Muscle of leg (tissue), 11 donors: Measurements from ENCODE around the gene ARHGAP18. TPM values are rescaled to one million over a fixed set of nuclear protein-coding genes. Genes with fewer than 3 reads are reported as not detected.
A peak's percentile ranks its signal among the peaks of the same experiment; 100 is the strongest.

ENCODE experiments used
- DNase-seq: peaks from one replicate; pipeline ENCODE4 v3.0.0; 2013
- H3K27ac ChIP-seq: one replicate; pipeline ENCODE4 v1.5.1; 2013; ENCODE audit warnings: mild to moderate bottlenecking, low read length, control low read depth
- H3K27me3 ChIP-seq: one replicate; pipeline ENCODE4 v1.6.1; 2013; ENCODE audit warnings: low read length; ENCODE audit not compliant: control insufficient read depth, insufficient read depth
- H3K36me3 ChIP-seq: one replicate; pipeline ENCODE4 v1.6.1; 2013; ENCODE audit warnings: low read length; ENCODE audit not compliant: control insufficient read depth, insufficient read depth
- H3K4me1 ChIP-seq: one replicate; pipeline ENCODE4 v1.6.1; 2013; ENCODE audit warnings: low read length; ENCODE audit not compliant: control insufficient read depth, insufficient read depth
- H3K4me3 ChIP-seq: one replicate; pipeline ENCODE4 v1.5.1; 2013; ENCODE audit warnings: low read length, control low read depth
- H3K9me3 ChIP-seq: replicated peaks from 2 replicates; pipeline ENCODE4 v1.6.1; 2013; ENCODE audit warnings: low read depth, low read length; ENCODE audit not compliant: control insufficient read depth
- WGBS: methylation state at CpG from one replicate; pipeline ENCODE4 v1.1.5; 2013; ENCODE audit warnings: missing lambda C conversion rate; ENCODE audit not compliant: insufficient coverage; 5-methylcytosine and 5-hydroxymethylcytosine counted together
- polyA plus RNA-seq, 8 donors: library from polyadenylated mRNA; unstranded; fragments of 120-200 nt; gene quantifications; one replicate each; pipeline versions ENCODE4 v1.2.1 to v1.2.3, GENCODE V29; 2013; ENCODE audit warnings: inconsistent platforms in 1 of 8, low replicate concordance in 1 of 8; ENCODE audit not compliant: insufficient read length in 8 of 8, insufficient read depth in 1 of 8
- total RNA-seq: library from RNA; stranded (reverse); fragments of 120-200 nt; gene quantifications from one replicate; pipeline ENCODE4 v1.2.4, GENCODE V29; 2013

ARHGAP18 gene
- total and polyA plus RNA-seq, 9 donors: 14.2 to 22.8 (median 18.5) TPM

DNA sequence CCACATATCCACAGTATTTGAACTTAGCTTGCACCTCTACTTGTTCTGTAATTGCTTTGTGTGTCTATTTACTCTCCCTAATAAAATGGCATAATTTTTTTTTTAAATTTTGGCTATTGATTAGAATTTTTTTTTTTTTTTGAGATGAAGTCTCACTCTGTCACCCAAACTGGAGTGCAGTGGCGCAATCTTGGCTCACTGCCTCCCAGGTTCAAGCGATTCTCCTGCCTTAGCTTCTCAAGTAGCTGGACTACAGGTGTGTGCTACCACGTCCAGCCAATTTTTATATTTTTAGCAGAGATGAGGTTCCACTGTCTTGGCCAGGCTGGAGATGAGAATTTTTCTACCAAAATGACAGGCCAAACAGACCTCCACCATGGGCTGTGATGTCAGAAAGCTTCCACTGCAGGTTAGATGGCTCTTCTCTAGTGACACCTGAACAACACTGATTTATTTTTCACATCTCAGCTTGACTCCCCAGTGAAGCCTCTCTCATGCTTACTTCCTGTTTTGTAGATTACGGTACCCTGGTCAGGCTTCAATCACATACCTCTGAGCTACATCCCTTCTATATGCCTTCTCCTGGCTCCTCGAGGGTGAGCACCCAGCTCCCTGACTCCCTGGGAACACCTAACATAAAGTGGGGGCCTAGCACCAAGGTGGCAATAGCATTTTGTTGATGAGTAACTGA lies 112.8 kb downstream of the ARHGAP18 start:
- Histone ChIP-seq H3K4me1 (no peaks in the 10 kb centered on the region), H3K27me3 (no peaks in the 10 kb centered on the region), H3K9me3 (no peaks in the 10 kb centered on the region), H3K27ac (no peak overlapping the region), H3K4me3 (no peak overlapping the region), H3K36me3 (peaks cover 8% of the 10 kb centered on the region)
- WGBS: 80% methylated on average over 1 of the region's 5 CpGs
- DNase-seq: no peak

DNA sequence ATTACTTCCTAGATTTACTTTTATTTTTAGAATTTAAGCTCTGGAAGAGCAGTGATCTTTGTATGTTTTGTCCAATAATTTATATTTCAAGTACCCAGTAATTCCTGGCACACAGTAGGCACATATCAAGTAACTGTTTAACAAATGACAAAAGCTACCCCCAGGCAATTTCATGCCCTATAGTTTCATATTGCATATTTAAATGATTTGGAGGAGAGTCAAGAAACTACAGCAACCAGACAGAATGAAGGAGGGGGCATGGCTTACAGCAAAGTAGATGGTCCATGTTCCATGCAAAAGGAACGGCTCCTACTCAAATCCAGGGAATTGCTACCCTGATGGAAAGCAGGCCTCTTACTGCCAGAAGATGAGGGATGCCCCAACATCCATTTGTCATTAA lies 113.5 kb downstream of the ARHGAP18 start:
- Histone ChIP-seq H3K4me1 (no peaks in the 10 kb centered on the region), H3K36me3 (peaks cover 8% of the 10 kb centered on the region), H3K9me3 (no peaks in the 10 kb centered on the region), H3K27ac (no peak overlapping the region), H3K27me3 (no peaks in the 10 kb centered on the region), H3K4me3 (no peak overlapping the region)
- 50% methylated on average over 1 of the region's 1 CpG for WGBS
- no peak for DNase-seq

DNA sequence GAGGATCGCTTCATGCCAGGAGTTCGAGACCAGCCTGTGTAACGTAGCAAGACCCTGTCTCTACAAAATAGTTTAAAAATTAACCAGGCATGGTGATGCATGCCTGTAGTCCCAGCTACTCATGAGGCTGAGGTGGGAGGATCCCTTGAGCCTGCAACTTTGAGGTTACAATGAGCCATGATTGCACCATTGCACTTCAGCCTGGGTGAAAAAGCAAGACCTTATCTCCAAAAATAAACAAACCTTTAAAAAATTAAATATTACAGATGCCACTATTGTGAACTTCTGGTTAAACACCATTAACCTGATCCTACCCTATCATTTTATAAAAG lies 116.8 kb downstream of the ARHGAP18 start:
- WGBS: no CpG with 5 or more reads among the region's 3 CpGs
- no peaks in the 10 kb centered on the region for H3K9me3 ChIP-seq
- H3K36me3 ChIP-seq: peaks cover 11% of the 10 kb centered on the region
- no peak overlapping the region for H3K27ac ChIP-seq
- H3K27me3 ChIP-seq: no peaks in the 10 kb centered on the region
- no peaks in the 10 kb centered on the region for H3K4me1 ChIP-seq
- no peak overlapping the region for H3K4me3 ChIP-seq
- no peak for DNase-seq

DNA sequence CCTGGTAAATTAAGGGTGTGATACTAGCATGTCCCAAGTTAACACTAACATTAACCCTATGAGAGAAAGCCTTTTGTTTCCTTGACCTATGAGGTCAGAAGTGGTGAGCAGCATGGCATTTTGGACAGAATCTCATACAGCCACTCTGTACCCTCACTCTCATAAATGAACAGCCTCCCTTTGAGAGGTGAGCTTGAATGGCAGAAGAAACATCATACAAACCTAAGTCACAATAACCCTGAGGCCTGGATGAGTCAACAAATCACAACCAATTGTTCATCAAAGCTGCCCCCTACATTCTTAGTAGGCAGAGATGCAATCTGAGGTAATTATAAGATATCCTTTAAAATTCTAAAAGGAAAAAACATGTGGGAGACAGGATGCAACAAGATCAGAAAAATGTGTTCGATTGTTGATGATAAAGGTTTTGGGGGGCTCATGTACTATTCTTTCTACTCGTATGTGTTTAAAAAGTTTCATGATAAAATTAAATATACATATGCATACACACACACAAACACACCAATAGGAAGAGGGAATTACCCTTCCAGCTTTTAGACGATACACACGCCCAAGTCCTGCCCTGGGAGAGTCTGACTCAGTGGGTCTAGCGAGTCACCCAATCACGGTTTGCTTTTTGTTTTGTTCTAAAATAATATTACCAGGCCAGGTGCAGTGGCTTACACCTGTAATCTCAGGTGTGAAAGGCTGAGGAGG lies 117.3 kb downstream of the ARHGAP18 start:
- H3K36me3 ChIP-seq: peaks cover 11% of the 10 kb centered on the region
- no peak overlapping the region for H3K27ac ChIP-seq
- H3K9me3 ChIP-seq: no peaks in the 10 kb centered on the region
- H3K27me3 ChIP-seq: no peaks in the 10 kb centered on the region
- no peak overlapping the region for H3K4me3 ChIP-seq
- H3K4me1 ChIP-seq: no peaks in the 10 kb centered on the region
- no CpG with 5 or more reads among the region's 6 CpGs for WGBS
- no peak for DNase-seq

DNA sequence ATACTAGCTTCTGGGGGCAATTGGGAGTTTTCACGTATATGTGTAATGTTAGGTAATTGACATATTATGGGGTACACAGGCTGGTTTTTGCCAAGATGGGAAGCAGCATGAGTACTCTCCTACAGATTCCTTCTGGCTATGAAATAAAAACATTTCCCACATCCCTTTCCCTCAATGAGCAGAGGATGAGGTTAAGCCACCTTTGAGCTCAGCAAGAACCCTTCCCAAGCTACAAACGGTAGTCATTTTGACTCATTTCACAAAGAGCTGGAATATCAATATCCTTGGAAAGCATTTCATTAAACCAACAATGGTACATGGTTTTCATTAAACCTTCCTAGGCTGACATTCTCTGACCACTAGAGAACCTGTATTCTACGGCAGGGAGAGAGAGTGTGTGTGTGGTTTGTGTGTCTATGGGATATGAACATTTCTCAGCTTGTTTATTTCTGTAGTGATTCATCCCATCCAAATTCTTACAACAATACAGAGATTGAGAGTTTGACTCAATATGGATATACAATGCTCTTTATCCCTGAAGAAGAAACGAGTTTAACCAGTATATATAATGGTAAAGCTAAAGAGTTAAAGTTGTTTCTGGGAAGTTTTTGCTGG lies 119.5 kb downstream of the ARHGAP18 start:
- no peaks in the 10 kb centered on the region for H3K9me3 ChIP-seq
- H3K27me3 ChIP-seq: no peaks in the 10 kb centered on the region
- DNase-seq: no peak
- H3K4me3 ChIP-seq: no peak overlapping the region
- peaks cover 7% of the 10 kb centered on the region for H3K36me3 ChIP-seq
- H3K4me1 ChIP-seq: no peaks in the 10 kb centered on the region
- no peak overlapping the region for H3K27ac ChIP-seq
- WGBS: 80% methylated on average over 1 of the region's 4 CpGs

DNA sequence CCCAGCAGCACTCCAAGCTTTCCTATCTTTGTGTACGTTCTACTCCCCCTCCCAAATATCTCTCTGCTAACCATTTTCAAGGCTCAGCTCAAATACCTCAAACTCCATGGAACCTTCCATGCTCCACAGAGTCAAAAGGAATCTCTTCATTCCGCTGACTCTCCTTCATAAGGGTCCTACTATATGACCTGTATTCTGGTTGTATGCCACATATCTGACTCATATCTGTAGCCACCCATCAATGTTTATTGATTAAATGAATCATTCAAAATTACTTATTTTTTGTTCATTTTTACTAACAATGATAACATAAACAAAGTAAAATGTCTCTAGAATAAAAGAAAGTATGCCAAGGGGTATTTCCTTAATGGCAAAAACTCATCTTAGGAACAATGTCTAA lies 123.2 kb downstream of the ARHGAP18 start:
- Histone ChIP-seq H3K27ac (no peak overlapping the region), H3K9me3 (no peaks in the 10 kb centered on the region), H3K4me1 (no peaks in the 10 kb centered on the region), H3K36me3 (peaks cover 3% of the 10 kb centered on the region), H3K27me3 (no peaks in the 10 kb centered on the region), H3K4me3 (no peak overlapping the region)
- no peak for DNase-seq
- WGBS: 100% methylated on average over 1 of the region's 2 CpGs

DNA sequence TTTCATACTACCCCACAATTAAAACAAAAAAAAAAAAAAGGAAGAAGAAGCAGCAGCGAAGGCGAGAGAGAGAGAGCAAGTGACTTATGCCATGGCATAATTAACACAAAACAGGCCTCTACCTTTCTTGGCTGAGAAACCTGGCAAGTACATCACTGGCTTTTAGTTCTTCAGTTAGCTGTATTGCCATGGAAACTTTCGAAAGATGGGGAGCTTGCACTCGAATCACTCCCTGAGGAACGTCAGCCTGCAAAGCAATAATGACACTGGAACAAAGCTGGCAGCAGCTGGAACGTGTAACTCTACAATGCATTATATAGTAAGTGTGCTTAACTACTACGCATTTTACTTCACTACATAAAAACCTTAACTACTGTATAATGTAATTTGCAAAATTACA lies 126.1 kb downstream of the ARHGAP18 start:
- Histone ChIP-seq H3K4me1 (no peaks in the 10 kb centered on the region), H3K9me3 (no peaks in the 10 kb centered on the region), H3K27me3 (no peaks in the 10 kb centered on the region), H3K4me3 (no peak overlapping the region), H3K36me3 (no peaks in the 10 kb centered on the region), H3K27ac (no peak overlapping the region)
- DNase-seq: peak; percentile 68
- WGBS: 0% methylated on average over 1 of the region's 7 CpGs

DNA sequence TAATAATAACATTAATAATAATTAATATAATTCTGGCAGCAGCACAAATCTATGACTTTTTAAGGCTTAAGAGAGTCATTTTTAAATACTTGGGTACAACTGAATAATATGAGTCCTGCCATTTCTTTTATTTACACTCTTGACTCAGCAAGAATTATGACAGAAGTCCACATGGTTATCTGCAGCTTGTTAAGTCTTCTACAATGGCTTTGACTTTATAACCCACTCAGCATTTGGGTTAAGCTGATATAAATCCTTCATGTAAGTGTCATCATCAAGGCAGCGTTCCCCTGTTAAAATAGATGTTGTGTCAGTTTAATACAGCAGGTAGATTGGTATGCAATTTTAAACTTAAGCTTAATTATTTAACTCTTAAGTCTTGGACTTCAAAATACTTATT lies 131.7 kb downstream of the ARHGAP18 start:
- Histone ChIP-seq H3K9me3 (no peaks in the 10 kb centered on the region), H3K27ac (no peak overlapping the region), H3K4me3 (no peak overlapping the region), H3K4me1 (no peaks in the 10 kb centered on the region), H3K27me3 (no peaks in the 10 kb centered on the region), H3K36me3 (no peaks in the 10 kb centered on the region)
- no CpG with 5 or more reads among the region's 1 CpG for WGBS
- DNase-seq: no peak

DNA sequence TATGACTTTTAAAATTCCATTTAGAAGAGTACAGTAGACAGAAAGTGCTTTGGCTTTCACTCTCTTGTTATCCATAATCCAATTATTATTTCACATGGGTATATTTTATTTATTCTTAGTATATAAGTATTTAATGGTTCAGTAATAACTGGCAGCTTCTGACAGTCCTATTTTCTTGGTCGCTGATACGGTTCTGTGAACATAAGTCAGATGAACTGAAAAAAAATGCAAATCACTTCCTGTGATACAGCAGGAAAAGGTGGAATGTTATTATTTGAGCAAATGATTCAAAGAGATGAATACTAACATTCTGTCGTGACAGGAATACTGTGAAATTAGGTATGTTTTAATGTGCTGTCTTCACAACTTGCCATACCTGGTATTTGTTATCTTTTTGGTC lies 132.3 kb downstream of the ARHGAP18 start:
- H3K36me3 ChIP-seq: no peaks in the 10 kb centered on the region
- H3K27ac ChIP-seq: no peak overlapping the region
- no peaks in the 10 kb centered on the region for H3K27me3 ChIP-seq
- whole genome bisulfite sequencing: no CpG with 5 or more reads among the region's 3 CpGs
- H3K9me3 ChIP-seq: no peaks in the 10 kb centered on the region
- H3K4me3 ChIP-seq: no peak overlapping the region
- DNase-seq: no peak
- no peaks in the 10 kb centered on the region for H3K4me1 ChIP-seq

DNA sequence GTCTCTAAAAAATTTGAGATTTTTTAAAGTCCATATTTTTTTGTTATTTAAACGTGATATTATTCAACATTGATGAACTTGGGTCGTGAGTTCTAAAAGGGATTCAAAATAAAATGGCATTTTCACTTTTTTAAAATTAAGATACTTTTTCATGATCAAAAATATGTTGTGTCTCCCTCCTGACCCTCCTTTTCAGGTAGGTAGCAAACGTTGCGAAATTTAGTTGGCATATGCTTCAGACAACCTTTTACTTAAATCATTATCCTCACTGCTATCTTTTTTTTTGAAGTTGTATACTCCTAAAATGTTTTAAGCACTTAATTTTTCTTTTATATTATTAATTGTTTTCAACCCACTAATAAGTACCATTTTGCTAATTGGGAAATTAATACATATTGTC lies 133.5 kb downstream of the ARHGAP18 start:
- Histone ChIP-seq H3K27ac (no peak overlapping the region), H3K4me3 (no peak overlapping the region), H3K36me3 (no peaks in the 10 kb centered on the region), H3K27me3 (no peaks in the 10 kb centered on the region), H3K4me1 (no peaks in the 10 kb centered on the region), H3K9me3 (no peaks in the 10 kb centered on the region)
- no peak for DNase-seq
- no CpG with 5 or more reads among the region's 4 CpGs for whole genome bisulfite sequencing
